AML-193 (cell line): Measurements from ENCODE around the gene EGF.

Source experiments
- DNase-seq, 2 experiments: peaks; one replicate each; lab custom pipeline; 2025; lab: John Stamatoyannopoulos, UW

The EGF gene

DNA sequence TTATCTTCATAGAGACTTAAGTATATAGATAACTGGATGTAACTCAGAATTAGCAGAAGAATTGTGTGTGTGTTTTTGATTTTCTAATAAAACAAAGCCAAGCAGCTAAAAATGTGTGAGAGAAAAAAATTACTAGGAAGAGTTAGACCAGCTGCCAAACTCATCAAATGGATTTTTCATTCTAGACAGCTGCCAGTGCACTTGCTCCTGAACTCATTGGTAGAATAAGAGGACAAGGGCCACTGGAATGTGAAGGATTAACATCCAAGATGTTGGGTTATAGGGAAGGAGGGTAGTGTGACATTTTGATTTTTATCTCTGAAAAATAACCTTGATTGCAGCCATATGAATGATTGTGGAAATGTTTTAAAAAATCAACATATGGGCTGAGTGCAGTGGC lies 49.7 kb downstream of the EGF start:
- no peak for DNase-seq

DNA sequence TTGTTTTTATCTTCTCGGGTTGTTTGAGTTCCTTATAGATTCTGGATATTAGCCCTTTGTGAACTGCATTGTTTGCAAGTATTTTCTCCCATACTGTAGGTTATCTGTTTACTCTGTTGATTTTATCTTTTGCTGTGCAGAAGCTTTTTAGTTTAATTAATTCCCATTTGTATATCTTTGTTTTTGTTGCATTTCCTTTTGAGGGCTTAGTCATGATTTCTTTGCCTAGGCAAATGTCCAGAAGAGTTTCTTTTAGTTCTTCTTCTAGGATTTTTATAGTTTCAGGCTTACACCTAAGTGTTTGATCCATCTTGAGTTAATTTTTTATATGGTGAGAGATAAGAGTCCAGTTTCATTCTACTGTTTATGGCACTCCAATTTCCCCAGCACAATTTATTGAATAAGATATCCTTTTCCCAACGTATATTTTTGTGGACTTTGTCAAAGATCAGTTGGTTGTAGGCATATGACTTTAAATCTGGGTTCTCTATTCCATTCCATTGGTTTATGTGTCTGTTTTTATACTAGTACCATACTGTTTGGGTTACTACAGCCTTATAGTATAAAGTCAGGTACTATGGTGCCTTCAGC lies 54.3 kb downstream of the EGF start:
- no peak for DNase-seq

- peak; percentile 56 to 57 for DNase-seq
These were observed 55.3 kb downstream of the EGF start for GRCh38 chr4:109967798-109968520.

DNA sequence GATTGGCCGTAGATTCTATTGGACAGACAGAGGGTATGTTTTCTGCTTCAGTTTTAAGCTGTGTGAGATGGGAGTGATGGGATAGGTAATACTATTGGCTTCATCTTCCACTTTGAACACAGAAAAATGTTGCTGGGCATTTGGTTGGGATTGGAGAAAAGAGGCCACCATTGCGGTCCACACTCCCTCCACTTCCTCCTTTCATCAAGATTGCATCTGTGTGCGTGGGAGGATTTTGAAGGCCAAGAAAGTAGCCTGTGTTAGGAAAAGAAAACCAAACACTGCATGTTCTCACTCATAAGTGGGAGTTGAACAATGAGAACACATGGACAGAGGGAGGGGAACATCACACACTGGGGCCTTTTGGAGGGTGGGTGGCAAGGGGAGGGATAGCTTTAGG lies 56.4 kb downstream of the EGF start:
- peak; percentile 7 to 18 for DNase-seq

DNA sequence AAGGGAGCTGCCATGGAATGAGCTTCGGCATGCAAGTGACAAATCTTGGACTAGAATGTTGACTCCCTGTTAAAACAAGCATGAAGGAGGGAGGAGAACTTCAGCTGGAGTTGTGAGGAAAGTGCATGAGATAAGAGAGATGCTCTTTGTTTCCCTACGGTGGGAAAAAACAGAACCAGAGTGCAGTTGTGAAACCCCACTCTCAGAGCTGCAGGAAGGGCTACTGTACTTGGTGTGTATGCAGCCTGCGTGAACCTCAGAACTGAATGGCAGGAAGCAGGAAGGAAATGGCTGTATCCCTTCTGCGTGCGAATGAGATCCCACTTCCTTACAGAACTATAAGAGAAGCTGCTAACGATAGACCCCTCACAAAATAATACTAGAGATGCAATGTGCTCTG lies 57.2 kb downstream of the EGF start:
- DNase-seq, result peak; percentile 72 to 83

- no peak for DNase-seq
These were observed 60.3 kb downstream of the EGF start for GRCh38 chr4:109972786-109973528.

DNA sequence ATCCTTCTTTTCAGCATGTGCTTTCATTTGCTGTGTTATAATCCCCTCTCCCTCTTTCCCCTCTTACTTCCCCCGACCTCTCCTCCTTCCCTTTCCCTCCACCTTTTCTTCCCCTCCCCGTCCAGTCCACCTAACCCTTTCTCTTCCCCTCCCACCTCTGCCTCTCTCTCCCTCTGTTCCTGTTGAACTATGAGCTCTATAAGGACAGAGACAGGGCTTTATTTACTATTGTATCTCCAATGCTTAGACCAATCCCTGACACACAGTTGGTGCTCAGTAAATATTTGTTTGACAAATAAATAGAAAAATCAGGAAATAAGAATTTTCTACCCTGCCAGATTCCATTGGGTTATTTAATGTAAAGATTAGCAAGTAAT lies 60.8 kb downstream of the EGF start:
- no peak for DNase-seq

DNA sequence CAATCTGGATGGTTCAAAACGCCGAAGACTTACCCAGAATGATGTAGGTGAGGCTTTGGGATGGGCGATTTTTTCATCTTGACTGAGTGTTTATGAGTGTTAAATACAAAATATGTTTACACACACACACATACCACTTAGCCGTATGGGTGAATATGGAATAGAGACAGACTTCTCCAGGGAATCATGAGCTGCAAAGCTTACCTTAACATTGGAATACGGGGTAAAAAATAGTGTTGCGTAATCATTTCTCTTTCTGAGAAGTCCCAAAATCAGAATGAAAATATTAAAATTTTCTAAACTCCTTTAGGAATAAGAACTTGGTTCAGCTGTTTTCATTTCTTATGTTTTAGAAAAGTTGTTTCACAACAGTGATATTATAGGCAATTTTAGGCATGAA lies 63.5 kb downstream of the EGF start:
- no peak for DNase-seq

- peak; percentile 52 to 57 for DNase-seq
These were observed 65.3 kb downstream of the EGF start for GRCh38 chr4:109977854-109978501.

- no peak for DNase-seq
These were observed 66.2 kb downstream of the EGF start for GRCh38 chr4:109978704-109979454.

DNA sequence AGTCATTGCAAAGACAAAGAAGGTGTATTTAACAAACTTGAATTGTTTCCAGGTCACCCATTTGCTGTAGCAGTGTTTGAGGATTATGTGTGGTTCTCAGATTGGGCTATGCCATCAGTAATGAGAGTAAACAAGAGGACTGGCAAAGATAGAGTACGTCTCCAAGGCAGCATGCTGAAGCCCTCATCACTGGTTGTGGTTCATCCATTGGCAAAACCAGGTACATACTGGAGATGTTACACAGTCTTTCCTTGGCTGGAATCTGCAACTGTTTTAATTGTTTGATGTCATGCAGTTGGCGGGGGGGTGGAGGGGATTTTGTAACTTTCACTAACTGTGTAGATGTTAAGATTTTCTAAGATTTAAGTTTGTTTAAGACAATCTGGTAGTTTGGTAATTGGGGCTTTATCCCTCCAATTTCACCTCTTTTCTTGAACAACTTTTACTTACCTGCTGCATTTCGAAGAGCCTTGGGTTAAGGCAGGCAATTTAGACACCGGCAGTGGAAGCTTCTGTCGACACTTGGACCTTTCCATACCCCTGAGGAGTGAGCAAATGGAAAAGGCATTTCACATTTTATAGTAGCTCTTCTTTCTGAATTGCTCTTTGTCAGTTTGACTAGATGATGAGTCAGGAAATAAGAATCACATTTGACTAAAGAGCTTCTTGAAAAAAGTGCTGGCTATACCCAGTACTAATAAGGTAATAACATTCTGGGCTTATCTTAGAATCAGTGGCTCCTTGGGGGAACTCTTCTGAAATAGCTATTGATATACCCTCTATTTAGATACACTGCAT lies 67.4 kb downstream of the EGF start:
- no peak for DNase-seq

GRCh38 chr4:109981936-109982335 lies 69.3 kb downstream of the EGF start:
- DNase-seq, result no peak

GRCh38 chr4:109982521-109982920 lies 69.8 kb downstream of the EGF start:
- no peak for DNase-seq

- no peak for DNase-seq
These were observed 73.6 kb downstream of the EGF start for GRCh38 chr4:109985993-109986974.

DNA sequence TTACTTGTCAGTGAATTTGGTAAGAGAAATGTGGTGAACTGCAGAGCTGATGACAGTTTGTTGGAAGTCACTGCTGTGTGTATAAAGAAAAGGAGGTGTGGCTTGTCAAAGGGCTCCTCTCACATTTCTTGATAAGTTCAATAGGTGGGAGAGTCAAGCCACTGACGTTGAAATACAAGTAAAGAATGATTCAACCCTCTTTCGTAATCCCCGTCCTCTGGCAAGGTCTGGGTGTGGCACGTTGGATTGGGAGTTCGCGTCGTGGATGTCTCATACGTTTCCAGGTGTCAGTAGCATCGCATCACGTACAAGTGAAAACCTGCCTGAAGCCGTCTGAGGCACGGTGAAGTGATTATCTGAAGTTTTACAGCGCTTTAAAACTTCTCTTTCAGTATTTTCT lies 76.4 kb downstream of the EGF start:
- DNase-seq, result no peak

- DNase-seq, result no peak
These were observed 76.9 kb downstream of the EGF start for GRCh38 chr4:109989618-109990017.

- DNase-seq, result no peak
These were observed 77.9 kb downstream of the EGF start for GRCh38 chr4:109990261-109991257.

DNA sequence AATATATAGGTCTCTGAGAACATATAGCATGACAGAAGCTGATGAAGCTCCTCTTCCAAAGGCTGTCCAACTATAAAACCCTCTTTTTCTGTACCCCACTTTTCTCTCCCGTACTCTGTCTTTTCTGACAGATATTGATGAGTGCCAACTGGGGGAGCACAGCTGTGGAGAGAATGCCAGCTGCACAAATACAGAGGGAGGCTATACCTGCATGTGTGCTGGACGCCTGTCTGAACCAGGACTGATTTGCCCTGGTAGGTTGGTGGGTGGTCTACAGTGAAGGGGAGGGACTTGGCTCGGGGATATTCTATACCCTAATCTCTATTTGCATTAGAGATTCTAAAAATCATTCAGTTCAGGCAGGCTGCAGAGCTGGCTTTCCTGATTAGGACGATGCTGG lies 80.4 kb downstream of the EGF start:
- no peak for DNase-seq

DNA sequence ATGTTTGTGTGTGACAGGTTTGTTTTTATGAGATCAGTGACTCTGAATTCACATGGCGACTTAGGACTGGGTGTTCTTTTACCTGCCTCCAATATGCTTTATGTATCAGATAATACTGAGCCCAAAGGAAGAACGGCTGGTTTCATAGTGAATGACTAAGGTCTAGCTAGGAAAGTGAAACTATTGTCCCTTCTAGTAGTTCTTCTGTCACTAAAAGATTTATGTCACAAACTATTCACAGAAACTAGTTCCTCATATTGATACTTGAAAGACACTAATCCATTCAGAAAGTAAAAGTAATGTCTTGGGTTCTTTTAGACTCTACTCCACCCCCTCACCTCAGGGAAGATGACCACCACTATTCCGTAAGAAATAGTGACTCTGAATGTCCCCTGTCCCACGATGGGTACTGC lies 81.7 kb downstream of the EGF start:
- DNase-seq, result no peak
